CD4-positive, alpha-beta T cell (primary cell): ENCODE measurements around the gene SLC26A2. TPM values are rescaled to one million over a fixed set of nuclear protein-coding genes. Genes with fewer than 3 reads are reported as not detected.

Experiments used
- ATAC-seq: fragments of 200-7000 bp; cut with Tn5 transposase; one replicate; pipeline ENCODE4 v1.10.0; 2022; ENCODE audit warnings: mild to moderate bottlenecking; ENCODE audit not compliant: poor library complexity
- CTCF ChIA-PET: fragments of 350-600 bp; sonication (Branson Sonifier 250); formaldehyde crosslinking; loops from one replicate; lab custom pipeline; 2021; ENCODE audit warnings: antibody characterized with exemption, inconsistent platforms; lab: Charles Lee
- POLR2A ChIA-PET: fragments of 350-600 bp; sonication (Branson Sonifier 250); formaldehyde crosslinking; loops from one replicate; lab custom pipeline; 2021; ENCODE audit warnings: antibody characterized with exemption, inconsistent platforms; lab: Charles Lee
- DNase-seq, 14 experiments: peaks; one replicate each; pipeline ENCODE4 v3.0.0-alpha.2; 2013 to 2020; ENCODE audit warnings: mixed read lengths in 2 of 14
- H3K27ac ChIP-seq, 2 donors: one replicate each; pipeline versions ENCODE4 v1.5.1 to v1.7.0; 2013; ENCODE audit warnings: low read length in 2 of 2, low read depth in 1 of 2, mild to moderate bottlenecking in 1 of 2
- H3K27me3 ChIP-seq, 2 experiments: 1 replicate in 1 of 2; 2 replicates in 1 of 2; pipeline versions ENCODE4 v1.6.1 to v1.7.0; 2013; ENCODE audit warnings: low read length in 2 of 2, control low read depth in 1 of 2, mild to moderate bottlenecking in 1 of 2, moderate library complexity in 1 of 2; ENCODE audit not compliant: insufficient read depth in 2 of 2, control insufficient read depth in 1 of 2
- H3K36me3 ChIP-seq: one replicate; pipeline ENCODE4 v1.6.1; 2013; ENCODE audit warnings: low read length, control low read depth; ENCODE audit not compliant: insufficient read depth
- H3K4me1 ChIP-seq: one replicate; pipeline ENCODE4 v1.6.1; 2013; ENCODE audit warnings: low read length, control low read depth; ENCODE audit not compliant: insufficient read depth
- H3K4me3 ChIP-seq: one replicate; pipeline ENCODE4 v1.5.1; 2013; ENCODE audit warnings: mild to moderate bottlenecking, low read length, moderate library complexity
- H3K9me3 ChIP-seq, 2 experiments: 1 replicate in 1 of 2; 2 replicates in 1 of 2; pipeline versions ENCODE4 v1.6.1 to v1.7.0; 2013; ENCODE audit warnings: low read length in 2 of 2, mild to moderate bottlenecking in 2 of 2, control low read depth in 1 of 2, moderate library complexity in 1 of 2; ENCODE audit not compliant: control insufficient read depth in 1 of 2, insufficient read depth in 1 of 2
- H3K27ac Mint-ChIP-seq: one replicate; pipeline ENCODE4 v1.8.0; 2020; ENCODE audit warnings: mixed read lengths
- H3K27me3 Mint-ChIP-seq: one replicate; pipeline ENCODE4 v1.8.0; 2021; ENCODE audit warnings: mixed read lengths
- H3K36me3 Mint-ChIP-seq: one replicate; pipeline ENCODE4 v1.8.0; 2021; ENCODE audit warnings: low read depth, mixed read lengths
- H3K4me1 Mint-ChIP-seq: one replicate; pipeline ENCODE4 v1.8.0; 2021; ENCODE audit warnings: low read depth, mixed read lengths
- H3K4me3 Mint-ChIP-seq: one replicate; pipeline ENCODE4 v1.8.0; 2020; ENCODE audit warnings: mild to moderate bottlenecking, mixed read lengths
- H3K9me3 Mint-ChIP-seq: one replicate; pipeline ENCODE4 v1.8.0; 2020; ENCODE audit warnings: mixed read lengths
- intact Hi-C, 2 experiments: fragments of 100-400 bp; cut with DNase I in 1 of 2; cut with micrococcal nuclease in 1 of 2; formaldehyde crosslinking; loops; one replicate each; pipeline versions ENCODE4 v1.15.1 to v1.9.0; 2023 to 2025; cut with DNase I, micrococcal nuclease
- total RNA-seq, 174 experiments: library from RNA in 2 of 174; stranded (reverse) in 2 of 174; gene quantifications; one replicate each; pipeline ENCODE4 v1.2.3 and lab custom pipeline; 2021 to 2026
- TF ChIP-seq, protein P1 (sequence below): fragments of 200-600 bp; IDR thresholded peaks from one replicate; pipeline ENCODE4 v1.8.0; 2022; ENCODE audit warnings: antibody characterized with exemption, mild to moderate bottlenecking

The SLC26A2 gene
- total RNA-seq, 2 experiments from 2014 or later, result 2.8 to 4.2 TPM

GRCh38 chr5:150014456-150014855 lies 53.9 kb downstream of the SLC26A2 start:
- Mint-ChIP-seq H3K36me3 (peaks cover 100% of the 10 kb centered on the region), H3K27me3 (no peaks in the 10 kb centered on the region), H3K4me1 (no peaks in the 10 kb centered on the region), H3K27ac (no peak overlapping the region), H3K4me3 (no peak overlapping the region), H3K9me3 (no peaks in the 10 kb centered on the region)
- H3K4me1 ChIP-seq, result no peaks in the 10 kb centered on the region
- peaks cover 94% of the 10 kb centered on the region for H3K36me3 ChIP-seq
- TF ChIP-seq, protein P1, sequence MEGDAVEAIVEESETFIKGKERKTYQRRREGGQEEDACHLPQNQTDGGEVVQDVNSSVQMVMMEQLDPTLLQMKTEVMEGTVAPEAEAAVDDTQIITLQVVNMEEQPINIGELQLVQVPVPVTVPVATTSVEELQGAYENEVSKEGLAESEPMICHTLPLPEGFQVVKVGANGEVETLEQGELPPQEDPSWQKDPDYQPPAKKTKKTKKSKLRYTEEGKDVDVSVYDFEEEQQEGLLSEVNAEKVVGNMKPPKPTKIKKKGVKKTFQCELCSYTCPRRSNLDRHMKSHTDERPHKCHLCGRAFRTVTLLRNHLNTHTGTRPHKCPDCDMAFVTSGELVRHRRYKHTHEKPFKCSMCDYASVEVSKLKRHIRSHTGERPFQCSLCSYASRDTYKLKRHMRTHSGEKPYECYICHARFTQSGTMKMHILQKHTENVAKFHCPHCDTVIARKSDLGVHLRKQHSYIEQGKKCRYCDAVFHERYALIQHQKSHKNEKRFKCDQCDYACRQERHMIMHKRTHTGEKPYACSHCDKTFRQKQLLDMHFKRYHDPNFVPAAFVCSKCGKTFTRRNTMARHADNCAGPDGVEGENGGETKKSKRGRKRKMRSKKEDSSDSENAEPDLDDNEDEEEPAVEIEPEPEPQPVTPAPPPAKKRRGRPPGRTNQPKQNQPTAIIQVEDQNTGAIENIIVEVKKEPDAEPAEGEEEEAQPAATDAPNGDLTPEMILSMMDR, result no peak
- H3K27me3 ChIP-seq, result no peaks in the 10 kb centered on the region
- H3K9me3 ChIP-seq, result no peaks in the 10 kb centered on the region
- CTCF ChIA-PET, result no interaction called here
- H3K27ac ChIP-seq, result no peak overlapping the region
- intact Hi-C loops, result no loop called here
- DNase-seq, result no peak
- ATAC-seq, result no peak
- H3K4me3 ChIP-seq, result no peak overlapping the region
- POLR2A ChIA-PET, result no interaction called here

GRCh38 chr5:150015415-150015814 lies 54.9 kb downstream of the SLC26A2 start:
- CTCF ChIA-PET, result no interaction called here
- POLR2A ChIA-PET, result no interaction called here
- Mint-ChIP-seq H3K4me3 (no peak overlapping the region), H3K4me1 (no peaks in the 10 kb centered on the region), H3K9me3 (no peaks in the 10 kb centered on the region), H3K27me3 (no peaks in the 10 kb centered on the region), H3K36me3 (peaks cover 100% of the 10 kb centered on the region), H3K27ac (no peak overlapping the region)
- ATAC-seq, result no peak
- H3K36me3 ChIP-seq, result peaks cover 94% of the 10 kb centered on the region
- H3K4me3 ChIP-seq, result no peak overlapping the region
- no peaks in the 10 kb centered on the region for H3K4me1 ChIP-seq
- H3K27ac ChIP-seq, result no peak overlapping the region
- no peaks in the 10 kb centered on the region for H3K9me3 ChIP-seq
- no peak for DNase-seq
- TF ChIP-seq, protein P1, result no peak
- intact Hi-C loops, result no loop called here
- no peaks in the 10 kb centered on the region for H3K27me3 ChIP-seq

GRCh38 chr5:150016537-150016936 lies 56.0 kb downstream of the SLC26A2 start:
- POLR2A ChIA-PET, result no interaction called here
- no peaks in the 10 kb centered on the region for H3K4me1 Mint-ChIP-seq

More at GRCh38 chr5:150016537-150016936, 56.0 kb downstream of the SLC26A2 start:
- DNase-seq (no peak), ATAC-seq (no peak)
- Histone ChIP-seq H3K27ac (no peak overlapping the region), H3K4me3 (no peak overlapping the region), H3K4me1 (no peaks in the 10 kb centered on the region), H3K9me3 (no peaks in the 10 kb centered on the region), H3K27me3 (no peaks in the 10 kb centered on the region), H3K36me3 (peaks cover 96% of the 10 kb centered on the region)
- Mint-ChIP-seq H3K4me3 (no peak overlapping the region), H3K9me3 (no peaks in the 10 kb centered on the region), H3K27me3 (no peaks in the 10 kb centered on the region), H3K27ac (no peak overlapping the region), H3K36me3 (peaks cover 100% of the 10 kb centered on the region)
- CTCF ChIA-PET, result no interaction called here
- intact Hi-C loops, result no loop called here
- TF ChIP-seq, protein P1, result no peak
